GM18508 (cell line): ENCODE results near the gene NEU1.
"Not testable (repeated sequence)": the region's sequence is repeated elsewhere in the genome, so short reads cannot be mapped to it uniquely, and the experiment has no call there.

Experiments
- ATAC-seq: cut with Tn5 transposase; IDR thresholded peaks from one replicate; pipeline ENCODE4 v1.9.1; 2021; ENCODE audit warnings: moderate number of reproducible peaks; ENCODE audit not compliant: insufficient read depth, unreplicated experiment

Gene NEU1

DNA sequence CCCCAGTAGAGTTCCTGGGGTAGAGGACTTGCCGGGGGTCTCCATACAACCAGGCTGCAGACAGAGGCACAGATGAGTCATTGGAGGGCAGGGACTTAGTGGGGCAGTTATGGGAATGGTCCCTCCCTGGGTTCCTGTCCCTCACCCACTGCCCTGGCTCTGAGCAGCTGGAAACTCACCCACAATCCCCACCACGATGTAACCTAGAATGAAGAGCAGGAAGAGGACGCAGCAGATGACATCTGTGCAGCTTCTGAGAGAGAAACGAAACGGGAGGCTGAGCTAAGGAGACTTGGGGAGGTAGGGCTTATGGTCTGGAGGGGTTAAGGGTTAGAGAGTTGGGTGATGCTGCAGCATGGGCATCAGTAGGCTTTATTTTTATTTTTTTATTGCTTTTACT is 13.3 kb upstream of the NEU1 start:
- ATAC-seq: no peak

DNA sequence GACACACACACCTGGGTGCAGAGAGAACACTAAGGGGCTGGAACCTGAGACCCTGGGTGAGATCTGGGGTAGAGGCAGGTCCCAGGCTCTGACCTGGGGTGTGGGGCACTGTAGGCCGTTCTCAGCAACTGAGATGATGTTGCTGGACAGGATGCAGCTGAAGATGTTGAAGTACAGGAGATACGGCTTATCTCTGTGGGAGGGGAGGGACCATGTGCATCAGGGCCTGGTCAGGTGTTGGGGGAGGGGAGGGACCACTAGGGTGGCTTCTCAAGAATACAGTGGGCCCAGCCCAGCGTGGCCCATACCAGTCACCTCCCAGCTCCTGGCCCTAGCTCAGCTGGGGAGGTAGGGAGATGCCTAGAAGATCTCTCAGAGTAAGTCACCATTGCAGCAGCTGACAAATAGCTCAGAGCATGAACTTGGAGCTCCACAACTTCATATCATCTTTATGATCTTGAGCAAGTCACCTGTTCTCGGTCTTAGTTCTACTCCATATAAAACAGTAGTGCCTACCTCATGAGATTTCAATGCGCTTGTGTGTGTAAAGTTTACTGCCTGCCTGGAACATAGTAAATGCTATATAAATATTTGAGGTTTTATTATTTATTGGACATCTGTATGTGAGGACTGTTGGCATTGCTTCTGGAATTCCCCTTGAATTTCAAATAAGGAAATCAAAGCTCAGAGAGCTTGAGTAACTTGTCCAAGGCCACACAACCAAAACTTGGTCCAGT is 12.4 kb upstream of the NEU1 start:
- no peak for ATAC-seq

DNA sequence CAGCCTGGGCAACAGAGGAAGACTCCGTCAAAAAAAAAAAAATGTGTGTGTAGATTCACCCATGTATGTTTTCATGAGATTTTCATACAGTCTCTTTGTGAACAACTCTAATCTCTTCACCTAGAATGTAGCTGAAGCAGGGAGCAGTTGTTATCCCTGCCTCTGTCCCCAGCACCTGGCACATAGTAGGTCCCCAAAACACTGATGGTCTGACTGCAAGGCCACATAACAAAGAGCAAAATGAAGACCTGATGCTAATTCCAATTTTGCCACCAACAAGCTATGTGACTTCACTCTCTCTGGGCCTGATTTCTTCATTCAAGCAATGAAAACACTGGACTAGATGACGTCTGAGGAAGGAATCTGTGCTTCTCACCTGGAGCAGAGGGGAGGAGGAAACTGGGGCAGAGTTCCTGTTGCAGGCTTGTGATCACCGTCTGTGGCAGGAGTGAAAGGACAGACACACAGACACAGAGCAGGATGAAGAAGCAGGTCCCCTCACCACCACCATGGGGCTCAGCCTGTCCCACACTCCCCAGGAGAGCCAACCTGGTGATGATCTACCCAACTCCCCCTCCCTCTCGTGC is 11.6 kb upstream of the NEU1 start:
- no peak for ATAC-seq

DNA sequence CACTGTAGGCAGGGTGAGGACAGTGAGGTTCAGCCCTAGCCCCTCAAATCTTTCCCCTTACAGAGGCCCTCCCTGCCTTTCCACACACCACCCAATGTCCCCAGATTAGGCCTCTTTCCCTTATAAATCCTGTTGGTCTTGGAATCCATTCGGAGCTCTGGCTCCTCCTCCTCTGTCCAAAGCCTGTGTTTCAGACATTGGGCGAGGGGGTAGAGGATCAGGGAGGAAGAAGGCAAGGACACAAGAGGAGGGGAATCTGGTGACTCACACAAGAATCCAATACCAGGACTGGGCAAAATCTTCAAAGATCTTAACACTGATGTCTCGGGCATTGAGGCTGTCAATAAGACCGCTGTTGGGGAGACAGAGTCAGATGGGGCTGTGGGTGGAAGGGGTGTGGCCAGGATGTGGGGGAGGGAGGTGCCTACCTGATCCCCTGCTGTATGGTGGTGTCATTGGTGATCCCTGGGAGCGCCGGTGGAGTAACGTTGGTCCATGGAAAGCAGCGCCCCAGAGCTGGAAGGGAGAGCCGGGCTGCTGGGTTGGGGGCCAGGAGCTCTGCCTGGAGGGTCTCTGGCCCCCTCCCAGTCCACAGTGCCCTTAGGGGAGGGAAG is 8.5 kb upstream of the NEU1 start:
- no peak for ATAC-seq

DNA sequence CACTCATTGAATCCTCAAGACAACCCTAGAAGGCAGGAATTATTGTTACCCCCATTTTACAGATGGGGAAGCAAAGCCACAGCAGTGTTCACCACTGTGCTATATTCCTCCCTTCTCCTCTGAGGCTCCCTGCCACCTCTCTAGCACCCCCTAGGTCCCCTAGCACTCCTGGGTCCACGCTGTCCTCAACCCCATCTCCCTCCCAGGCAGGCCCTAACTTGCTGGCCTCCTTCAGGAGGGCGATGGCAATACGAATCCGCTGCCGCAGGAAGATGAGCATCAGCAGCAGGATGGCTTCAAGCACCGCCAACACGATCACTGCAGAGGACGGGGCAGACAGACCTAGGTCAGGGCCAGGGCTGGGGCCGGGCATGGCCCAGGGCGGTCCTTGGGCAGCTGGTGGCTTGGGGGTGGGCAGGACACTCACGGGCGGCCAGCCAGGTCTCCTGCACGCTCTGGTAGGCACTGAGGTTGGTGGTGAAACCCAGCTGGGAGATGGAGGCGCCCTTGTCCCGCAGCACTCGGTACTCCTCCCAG is 7.8 kb upstream of the NEU1 start:
- ATAC-seq: no peak

DNA sequence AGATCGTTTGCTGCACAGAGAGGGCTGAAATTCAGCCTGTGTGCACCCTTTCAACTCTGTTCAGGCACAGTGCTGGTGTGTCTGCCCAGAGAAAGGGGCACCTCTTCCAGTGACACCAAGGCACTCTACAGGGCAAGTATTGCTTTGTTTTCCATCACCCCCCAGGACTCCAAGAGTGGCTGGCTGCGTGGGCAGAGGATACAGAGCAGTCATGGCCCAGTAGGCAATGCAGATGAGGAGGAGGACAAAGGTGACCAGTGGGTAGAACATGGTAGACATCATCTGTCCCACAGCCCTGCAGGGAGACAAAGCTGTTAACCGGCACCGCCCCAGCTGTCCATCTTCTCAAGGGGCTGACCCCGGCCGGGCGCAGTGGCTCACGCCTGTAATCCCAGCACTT is 6.7 kb upstream of the NEU1 start:
- ATAC-seq: no peak

DNA sequence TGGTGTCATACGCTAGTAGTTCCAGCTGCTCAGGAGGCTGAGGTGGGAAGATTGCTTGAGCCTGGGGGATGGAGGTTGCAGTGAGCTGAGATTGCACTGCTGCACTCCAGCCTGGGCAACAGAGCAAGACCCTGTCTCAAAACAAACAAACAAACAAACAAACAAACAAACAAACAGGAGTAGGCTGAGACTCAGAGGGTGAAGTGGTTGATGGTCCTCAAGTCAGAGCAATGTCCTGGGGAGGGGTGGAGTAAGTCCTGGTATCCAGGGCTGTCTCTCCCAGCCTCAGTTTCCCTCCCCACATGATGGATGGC is 6.0 kb upstream of the NEU1 start:
- not testable (repeated sequence) for ATAC-seq

DNA sequence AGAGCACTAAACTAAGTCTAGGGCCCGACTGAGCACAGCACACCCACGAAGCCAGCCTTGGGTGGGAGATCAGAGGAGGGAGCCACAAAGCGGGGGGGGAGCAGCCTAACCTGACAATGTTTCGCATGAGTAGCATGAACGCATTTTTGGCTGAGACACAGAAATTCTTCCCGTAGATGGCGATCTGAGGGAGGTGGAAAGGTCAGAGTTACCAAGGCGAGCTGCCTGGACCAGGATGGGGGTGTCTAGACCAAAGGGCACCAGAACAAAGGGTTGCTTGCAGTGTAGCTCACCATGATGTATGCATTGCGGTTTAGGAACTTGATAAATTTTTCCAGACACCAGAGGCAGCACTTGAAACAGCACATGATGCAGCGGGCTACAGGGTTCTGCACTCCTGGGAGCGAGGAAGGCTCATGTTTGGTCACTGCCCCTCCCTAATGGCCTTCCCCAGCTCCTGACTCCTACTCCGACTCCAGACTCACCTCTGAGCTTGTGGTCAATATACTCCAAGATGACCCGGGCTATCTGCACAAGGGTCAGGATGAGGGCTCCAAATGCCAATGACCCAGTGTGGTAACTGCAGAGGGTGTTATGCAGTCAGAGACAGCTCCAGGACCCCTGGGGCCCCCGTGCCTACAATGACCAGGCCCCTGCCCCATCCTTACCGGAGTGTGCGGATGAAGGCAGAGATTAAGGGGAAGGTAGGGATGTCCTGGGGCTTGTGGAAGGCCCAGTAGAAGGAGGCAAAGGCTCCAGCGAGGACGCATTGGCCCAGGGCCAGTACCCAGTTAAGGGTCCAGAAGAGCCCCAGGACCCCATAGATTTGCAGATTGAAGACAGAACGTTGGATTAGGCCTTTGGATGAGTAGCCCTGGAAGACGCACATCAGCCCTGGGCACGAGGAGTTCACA is 2.8 kb upstream of the NEU1 start:
- no peak for ATAC-seq

DNA sequence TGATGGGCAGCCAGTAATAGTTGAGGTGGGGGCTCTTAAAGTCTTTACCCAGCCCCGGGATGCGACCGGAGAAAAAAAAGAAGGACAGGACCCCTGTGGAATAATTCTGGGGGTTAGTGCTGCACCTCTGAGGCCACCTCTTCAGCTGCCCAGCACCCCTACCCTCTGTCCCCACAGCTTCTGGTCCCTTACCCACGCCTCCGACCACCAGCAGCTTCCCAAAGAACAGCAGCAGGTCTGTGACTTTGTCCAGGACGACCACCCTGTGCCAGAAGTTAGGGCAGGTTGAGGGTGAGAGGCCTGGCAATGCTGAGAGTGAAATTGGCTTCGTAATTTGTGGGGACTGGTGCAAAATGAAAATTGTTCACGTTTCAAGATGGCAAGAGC is 2.2 kb upstream of the NEU1 start:
- no peak for ATAC-seq

DNA sequence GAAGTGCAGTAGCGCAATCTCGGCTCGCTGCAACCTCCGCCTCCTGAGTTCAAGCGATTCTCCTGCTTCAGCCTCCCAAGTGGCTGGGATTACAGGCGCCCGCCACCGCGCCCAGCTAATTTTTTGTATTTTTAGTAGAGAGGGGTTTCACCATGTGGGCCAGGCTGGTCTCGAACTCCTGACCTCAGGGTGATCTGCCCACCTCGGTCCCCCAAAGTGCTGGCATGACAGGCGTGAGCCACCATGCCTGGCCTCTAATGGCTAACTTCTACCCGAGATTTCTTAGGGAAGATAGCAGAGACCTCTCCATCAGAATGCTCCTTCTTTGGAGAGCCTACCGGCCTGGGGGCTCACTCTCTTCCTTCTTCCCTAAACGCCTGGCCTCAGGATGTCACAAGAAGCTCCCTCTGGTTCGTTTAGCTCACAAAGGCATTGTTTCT is 1.5 kb upstream of the NEU1 start:
- not testable (repeated sequence) for ATAC-seq

DNA sequence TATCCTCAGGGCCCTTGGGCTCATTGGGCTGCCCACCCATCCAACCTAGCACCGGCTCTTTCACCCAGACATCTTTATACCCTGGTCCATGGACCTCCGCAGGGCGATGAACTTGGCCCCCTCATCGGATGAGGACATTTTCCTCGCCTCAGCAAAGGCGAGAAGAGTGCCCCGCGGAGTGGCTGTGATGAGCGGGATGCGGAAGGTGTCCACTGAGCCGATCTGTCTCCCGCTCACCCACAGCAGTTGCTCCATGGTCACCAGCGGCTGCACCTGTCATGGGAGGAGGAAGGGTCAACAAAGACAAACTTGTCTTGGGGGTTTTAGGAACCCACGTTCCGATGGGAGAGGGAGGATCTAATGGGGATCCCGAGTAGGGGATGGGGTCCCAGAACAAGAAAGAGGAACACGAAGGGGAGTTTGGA is 690 bp downstream of the NEU1 start:
- ATAC-seq: no peak

DNA sequence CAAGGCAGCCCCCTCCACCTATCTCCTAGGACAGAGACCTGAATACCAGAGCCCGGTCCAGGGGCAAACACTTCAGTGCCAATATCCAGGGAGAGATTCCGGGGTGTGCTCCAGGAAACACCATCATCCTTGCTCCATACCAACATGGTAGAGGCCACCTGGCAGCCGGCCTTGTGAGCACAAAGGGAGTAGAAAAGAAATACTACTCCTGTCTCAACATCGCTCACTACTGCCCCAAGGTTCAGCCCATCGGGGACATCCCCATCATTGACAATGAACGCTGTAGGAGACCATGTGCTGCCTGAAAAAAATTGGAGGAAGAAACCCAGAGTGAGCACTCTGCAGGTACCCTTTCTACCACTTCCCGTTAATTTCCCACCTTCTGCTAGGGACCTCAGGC is 1.5 kb downstream of the NEU1 start:
- ATAC-seq: no peak

DNA sequence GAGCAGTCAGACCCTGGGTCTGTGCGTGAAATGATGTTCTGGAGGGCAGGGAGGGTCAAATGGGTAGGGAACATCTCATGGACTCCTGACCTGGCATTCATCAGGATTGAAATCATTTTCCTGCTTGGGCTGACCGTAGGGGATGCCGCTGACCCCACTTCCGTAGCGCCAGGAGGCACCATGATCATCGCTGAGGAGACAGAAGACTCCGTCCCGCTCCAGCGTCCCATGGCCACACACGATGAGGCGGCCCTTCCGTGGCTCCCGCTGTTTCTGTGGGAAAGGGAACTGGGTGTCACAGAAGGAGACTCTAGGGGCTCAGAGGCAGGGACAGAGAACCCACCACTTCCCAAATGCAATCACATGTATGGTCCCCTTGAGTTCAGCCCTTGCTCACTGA is 2.3 kb downstream of the NEU1 start:
- ATAC-seq: no peak

DNA sequence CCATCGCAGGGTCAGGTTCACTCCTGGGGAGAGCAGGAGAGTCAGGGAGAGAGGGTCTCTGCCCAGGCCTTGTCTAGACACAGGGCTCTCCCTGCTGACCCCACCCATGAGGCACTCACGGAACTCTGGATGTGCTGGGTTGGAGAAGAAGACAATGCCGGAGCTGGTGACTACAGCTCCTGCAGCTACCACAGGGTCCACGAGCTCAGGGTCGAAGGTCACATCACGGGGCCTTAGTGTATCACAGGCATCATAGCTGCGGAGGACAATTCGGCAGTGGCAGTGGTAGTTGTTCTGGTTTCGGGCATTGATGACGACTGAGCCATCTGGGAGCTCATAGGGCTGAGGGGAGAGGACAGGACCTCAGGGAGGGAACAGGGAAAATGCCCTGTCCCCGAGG is 2.7 kb downstream of the NEU1 start:
- no peak for ATAC-seq

DNA sequence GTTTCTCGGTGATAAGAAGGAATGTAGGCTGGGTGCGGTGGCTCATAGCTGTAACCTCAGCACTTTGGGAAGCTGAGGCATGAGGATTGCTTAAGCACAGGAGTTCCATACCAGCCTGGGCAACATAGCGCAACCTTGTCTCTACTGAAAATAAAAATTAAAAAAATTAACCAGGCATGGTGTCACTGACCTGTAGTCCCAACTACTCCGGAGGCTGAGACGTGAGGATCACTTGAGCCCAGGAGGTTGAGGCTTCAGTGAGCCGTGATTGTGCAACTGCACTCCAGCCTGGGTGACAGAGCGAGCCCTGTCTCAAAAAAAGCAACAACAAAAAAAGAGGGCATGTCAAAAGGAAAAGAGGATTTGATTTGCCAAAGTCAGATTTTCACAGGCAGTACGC is 3.9 kb downstream of the NEU1 start:
- no peak for ATAC-seq

DNA sequence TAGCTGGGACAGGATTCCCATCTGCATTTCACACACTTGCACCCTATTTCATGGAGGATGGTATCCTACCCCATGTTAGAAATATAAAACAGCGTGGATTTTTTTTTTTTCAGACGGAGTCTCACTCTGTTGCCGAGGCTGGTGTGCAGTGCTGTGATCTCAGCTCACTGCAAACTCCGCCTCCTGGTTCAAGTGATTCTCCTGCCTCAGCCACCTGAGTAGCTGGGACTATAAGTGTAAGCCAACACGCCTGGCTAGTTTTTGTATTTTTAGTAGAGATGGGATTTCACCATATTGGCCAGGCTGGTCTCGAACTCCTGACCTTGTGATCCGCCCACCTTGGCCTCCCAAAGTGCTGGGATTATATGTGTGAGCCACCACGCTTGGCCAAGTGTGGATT is 4.8 kb downstream of the NEU1 start:
- not testable (repeated sequence) for ATAC-seq

DNA sequence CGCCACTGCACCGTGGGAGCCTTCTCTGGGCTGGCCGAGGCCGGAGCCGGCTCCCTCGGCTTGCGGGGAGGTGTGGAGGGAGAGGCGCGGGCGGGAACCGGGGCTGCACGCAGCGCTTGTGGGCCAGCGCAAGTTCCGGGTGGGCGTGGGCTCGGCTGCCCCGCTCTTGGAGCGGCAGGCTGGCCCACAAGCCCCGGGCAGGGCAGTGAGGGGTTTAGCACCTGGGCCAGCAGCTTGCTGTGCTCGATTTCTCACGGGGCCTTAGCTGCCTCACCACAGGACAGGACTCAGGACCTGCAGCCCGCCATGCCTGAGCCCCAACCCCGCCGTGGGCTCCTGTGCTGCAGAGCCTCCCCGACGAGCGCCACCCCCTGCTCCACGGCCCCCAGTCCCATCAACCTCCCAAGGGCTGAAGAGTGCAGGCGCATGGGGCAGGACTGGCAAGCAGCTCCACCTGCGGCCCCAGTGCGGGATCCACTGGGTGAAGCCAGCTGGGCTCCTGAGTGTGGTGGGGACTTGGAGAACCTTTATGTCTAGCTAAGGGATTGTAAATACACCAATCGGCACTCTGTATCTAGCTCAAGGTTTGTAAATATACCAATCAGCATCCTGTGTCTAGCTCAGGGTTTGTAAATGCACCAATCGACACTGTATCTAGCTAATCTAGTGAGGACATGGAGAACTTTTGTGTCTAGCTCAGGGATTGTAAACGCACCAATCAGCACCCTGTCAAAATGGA is 10.5 kb downstream of the NEU1 start:
- not testable (repeated sequence) for ATAC-seq

DNA sequence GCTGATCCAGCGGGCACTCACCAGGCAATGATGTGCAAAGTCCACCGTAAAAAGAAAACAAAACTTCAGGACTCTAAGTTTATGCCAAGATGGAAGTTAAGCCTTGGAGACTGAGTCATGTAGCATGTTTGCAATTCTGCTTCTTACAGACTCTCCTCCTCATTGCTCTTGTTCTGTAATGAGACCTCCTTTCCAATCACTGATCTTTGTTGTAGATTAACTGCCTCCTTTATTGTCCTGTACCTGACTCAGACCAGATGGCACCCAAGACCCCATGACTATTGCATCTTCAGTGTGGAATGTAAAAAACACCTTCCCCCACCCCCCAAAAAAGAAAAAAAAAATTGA is 11.2 kb downstream of the NEU1 start:
- ATAC-seq: no peak

DNA sequence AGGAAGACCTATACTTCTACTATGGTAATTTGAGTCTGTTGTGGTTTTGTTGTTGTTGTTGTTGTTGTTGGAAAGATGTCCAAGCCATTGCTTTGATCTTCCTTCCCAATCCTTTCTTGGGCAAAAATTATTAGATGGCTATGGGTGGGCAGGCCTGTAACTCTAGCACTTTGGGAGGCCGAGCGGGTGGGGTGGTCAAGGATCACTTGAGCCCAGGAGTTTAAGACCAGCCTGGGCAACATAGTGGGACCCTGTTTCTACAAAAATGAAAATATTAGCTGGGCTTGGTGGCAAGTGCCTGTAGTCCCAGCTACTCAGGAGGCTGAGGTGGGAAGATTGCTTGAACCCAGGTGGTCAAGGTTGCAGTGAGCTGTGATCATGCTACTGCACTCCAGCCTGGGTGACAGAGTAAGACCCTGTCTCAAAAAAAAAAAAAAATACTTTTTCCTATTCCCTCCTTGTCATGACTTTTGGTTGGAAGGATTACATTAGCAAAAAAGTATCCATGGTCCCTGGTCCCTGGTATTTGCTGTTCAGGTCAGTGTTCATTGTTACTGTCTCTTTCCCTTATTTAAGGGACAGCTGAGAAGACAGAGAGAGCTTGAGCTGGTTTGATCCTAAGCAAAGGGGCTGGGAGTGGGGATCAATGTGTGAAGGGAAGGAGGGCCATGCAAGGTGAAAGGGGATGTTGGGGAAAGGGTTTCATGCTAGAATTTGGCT is 11.7 kb downstream of the NEU1 start:
- ATAC-seq: no peak
